Keratinocyte (primary cell): Measurements from ENCODE around the gene GPBAR1. TPM values are rescaled to one million over a fixed set of nuclear protein-coding genes. Genes with fewer than 3 reads are reported as not detected.

Source experiments
- DNase-seq: peaks from one replicate; pipeline ENCODE4 v3.0.0-alpha.2; 2011; ENCODE audit warnings: low read depth, missing footprints, low spot score
- FAIRE-seq: peaks from 2 replicates; lab custom pipeline; 2011; peaks lifted over from hg19 to GRCh38; lab: Jason Lieb, UNC
- H2AFZ ChIP-seq: 2 replicates; pipeline ENCODE4 v1.6.0; 2012; ENCODE audit warnings: low read length, control low read depth, inconsistent platforms; ENCODE audit not compliant: control insufficient read depth
- H3K27ac ChIP-seq: 2 replicates; pipeline ENCODE4 v1.5.1; 2011; ENCODE audit warnings: low read length; ENCODE audit not compliant: control insufficient read depth, insufficient read depth
- H3K27me3 ChIP-seq: 3 replicates; pipeline ENCODE4 v1.6.0; 2011; ENCODE audit warnings: low read length; ENCODE audit not compliant: control insufficient read depth, insufficient read depth; ENCODE audit errors: extremely low read depth
- H3K36me3 ChIP-seq, 2 experiments: 2 replicates in 1 of 2; 3 replicates in 1 of 2; pipeline ENCODE4 v1.5.1; 2011; ENCODE audit warnings: low read length in 2 of 2, mild to moderate bottlenecking in 1 of 2; ENCODE audit not compliant: control insufficient read depth in 2 of 2, insufficient read depth in 2 of 2; ENCODE audit errors: extremely low read depth in 1 of 2
- H3K4me1 ChIP-seq: 3 replicates; pipeline ENCODE4 v1.5.1; 2011; ENCODE audit warnings: low read length; ENCODE audit not compliant: control insufficient read depth, insufficient read depth; ENCODE audit errors: extremely low read depth
- H3K4me2 ChIP-seq: 3 replicates; pipeline ENCODE4 v1.6.0; 2011; ENCODE audit warnings: low read depth, low read length; ENCODE audit not compliant: control insufficient read depth, insufficient read depth; ENCODE audit errors: extremely low read depth
- H3K4me3 ChIP-seq, 3 experiments: fragments of 200-600 bp in 1 of 3; sonication (generic) in 1 of 3; 2 replicates in 2 of 3; 3 replicates in 1 of 3; pipeline ENCODE4 v1.5.1; 2011 to 2016; ENCODE audit warnings: low read length in 3 of 3, mild to moderate bottlenecking in 3 of 3, control low read depth in 2 of 3, inconsistent platforms in 1 of 3, low read depth in 1 of 3, mixed read lengths in 1 of 3, mixed run types in 1 of 3, moderate library complexity in 1 of 3; ENCODE audit not compliant: control insufficient read depth in 2 of 3, insufficient read depth in 2 of 3; ENCODE audit errors: extremely low read depth in 1 of 3
- H3K79me2 ChIP-seq: 2 replicates; pipeline ENCODE4 v1.6.0; 2012; ENCODE audit warnings: low read length; ENCODE audit not compliant: control insufficient read depth, insufficient read depth
- H3K9ac ChIP-seq: 3 replicates; pipeline ENCODE4 v1.6.0; 2011; ENCODE audit warnings: low read length; ENCODE audit not compliant: control insufficient read depth, insufficient read depth; ENCODE audit errors: extremely low read depth
- H3K9me1 ChIP-seq: 3 replicates; pipeline ENCODE4 v1.6.0; 2011; ENCODE audit warnings: low read length; ENCODE audit not compliant: control insufficient read depth, insufficient read depth; ENCODE audit errors: extremely low read depth
- H3K9me3 ChIP-seq: 2 replicates; pipeline ENCODE4 v1.5.1; 2012; ENCODE audit warnings: low read depth, low read length; ENCODE audit not compliant: control insufficient read depth
- H4K20me1 ChIP-seq: 3 replicates; pipeline ENCODE4 v1.6.0; 2011; ENCODE audit warnings: low read length; ENCODE audit not compliant: control insufficient read depth, insufficient read depth; ENCODE audit errors: extremely low read depth
- EZH2 ChIP-seq: IDR thresholded peaks from one replicate; pipeline ENCODE4 v1.6.1; 2012; ENCODE audit warnings: inconsistent platforms, mild to moderate bottlenecking, low read length, moderate library complexity
- dilution Hi-C: fragments of 300-500 bp; cut with MboI; formaldehyde crosslinking; loops from one replicate; pipeline ENCODE4 v1.7.0; 2020; ENCODE audit warnings: low sequenced_read_pairs; ENCODE audit not compliant: extremely low pct_ligation_motif_present
- polyA plus RNA-seq, 5 experiments: library from polyadenylated mRNA; depleted of rRNA in 3 of 5; stranded (reverse) in 3 of 5; stranded (forward) in 1 of 5; unstranded in 1 of 5; fragments of >200 nt; gene quantifications; 1 replicate in 1 of 5; 2 replicates in 3 of 5; 3 replicates in 1 of 5; pipeline versions ENCODE4 v1.2.1 to v1.2.3, GENCODE V29; 2011 to 2012; ENCODE audit warnings: missing spikeins in 2 of 5, low read depth in 1 of 5, low replicate concordance in 1 of 5
- TF ChIP-seq, protein P1 (sequence below), 3 experiments: IDR thresholded peaks in 1 of 3; conservative IDR thresholded peaks in 1 of 3; optimal IDR thresholded peaks in 1 of 3; 2 replicates in 2 of 3; 3 replicates in 1 of 3; pipeline versions ENCODE3 to v1.5.1; 2011; ENCODE audit warnings: low read length in 3 of 3, mild to moderate bottlenecking in 3 of 3, moderate library complexity in 2 of 3, control low read depth in 1 of 3, inconsistent platforms in 1 of 3; ENCODE audit not compliant: insufficient read depth in 2 of 3; ENCODE audit errors: extremely low read depth in 1 of 3

Gene GPBAR1
- polyA plus RNA-seq, 1 donor (not counting 4 experiments of a cell fraction or from before 2014, with no cell fraction given): 0.12 TPM

- Histone ChIP-seq H3K9me1 (no peaks in the 10 kb centered on the region), H3K27me3 (no peaks in the 10 kb centered on the region), H3K9ac (no peak overlapping the region), H3K9me3 (no peaks in the 10 kb centered on the region), H4K20me1 (peaks cover 23% of the 10 kb centered on the region), H3K4me1 (peaks cover 31% of the 10 kb centered on the region), H2AFZ (no peak overlapping the region), H3K27ac (no peak overlapping the region), H3K4me2 (no peak overlapping the region), H3K4me3 (no peak overlapping the region), H3K36me3 (peaks cover 33 to 42% of the 10 kb centered on the region in 2 experiments), H3K79me2 (peaks cover 66% of the 10 kb centered on the region)
- FAIRE-seq (no peak), DNase-seq (no peak)
- dilution Hi-C loops: no loop called here
- TF ChIP-seq, protein P1, sequence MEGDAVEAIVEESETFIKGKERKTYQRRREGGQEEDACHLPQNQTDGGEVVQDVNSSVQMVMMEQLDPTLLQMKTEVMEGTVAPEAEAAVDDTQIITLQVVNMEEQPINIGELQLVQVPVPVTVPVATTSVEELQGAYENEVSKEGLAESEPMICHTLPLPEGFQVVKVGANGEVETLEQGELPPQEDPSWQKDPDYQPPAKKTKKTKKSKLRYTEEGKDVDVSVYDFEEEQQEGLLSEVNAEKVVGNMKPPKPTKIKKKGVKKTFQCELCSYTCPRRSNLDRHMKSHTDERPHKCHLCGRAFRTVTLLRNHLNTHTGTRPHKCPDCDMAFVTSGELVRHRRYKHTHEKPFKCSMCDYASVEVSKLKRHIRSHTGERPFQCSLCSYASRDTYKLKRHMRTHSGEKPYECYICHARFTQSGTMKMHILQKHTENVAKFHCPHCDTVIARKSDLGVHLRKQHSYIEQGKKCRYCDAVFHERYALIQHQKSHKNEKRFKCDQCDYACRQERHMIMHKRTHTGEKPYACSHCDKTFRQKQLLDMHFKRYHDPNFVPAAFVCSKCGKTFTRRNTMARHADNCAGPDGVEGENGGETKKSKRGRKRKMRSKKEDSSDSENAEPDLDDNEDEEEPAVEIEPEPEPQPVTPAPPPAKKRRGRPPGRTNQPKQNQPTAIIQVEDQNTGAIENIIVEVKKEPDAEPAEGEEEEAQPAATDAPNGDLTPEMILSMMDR (optimal IDR thresholded peaks at IDR 0.05 in 1 of 3, IDR thresholded peaks at IDR 0.05 in 1 of 3, conservative IDR thresholded peaks at IDR 0.05 in 1 of 3; ENCODE audit: extremely low read depth in 1 of 3, insufficient read depth in 2 of 3, low read length in 3 of 3): peak in 1 of 3 experiments; percentile 38
- no peak for TF ChIP-seq EZH2
Measured at GRCh38 chr2:218230882-218231281, 29.9 kb upstream of the GPBAR1 start.

DNA sequence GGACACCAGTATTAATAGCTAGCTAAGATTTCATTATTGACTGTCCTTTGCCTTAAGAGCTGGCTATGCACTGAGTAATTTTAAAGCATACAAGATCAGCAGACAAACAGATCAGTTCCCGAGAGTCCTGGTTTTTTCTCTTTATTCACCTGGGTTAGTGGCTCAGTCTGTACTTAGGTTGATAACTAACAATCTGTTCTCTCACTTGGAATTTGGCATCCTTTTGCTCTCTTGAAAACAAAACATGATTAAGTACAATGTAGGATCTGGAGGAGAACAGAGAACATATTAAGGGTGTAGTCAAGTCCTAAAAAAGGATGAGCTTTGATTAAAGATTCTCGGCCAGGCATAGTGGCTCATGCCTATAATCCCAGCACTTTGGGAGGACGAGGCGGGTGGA, 27.3 kb upstream of the GPBAR1 start:
- peaks cover 60% of the 10 kb centered on the region for H3K79me2 ChIP-seq

More for the DNA sequence above, 27.3 kb upstream of the GPBAR1 start:
- Histone ChIP-seq H3K4me2 (no peak overlapping the region), H3K36me3 (peaks cover 31 to 55% of the 10 kb centered on the region in 2 experiments), H3K4me3 (no peak overlapping the region), H2AFZ (no peak overlapping the region), H3K9me3 (no peaks in the 10 kb centered on the region), H3K27me3 (no peaks in the 10 kb centered on the region), H3K9ac (no peak overlapping the region), H3K9me1 (no peaks in the 10 kb centered on the region), H4K20me1 (peaks cover 23% of the 10 kb centered on the region), H3K27ac (no peak overlapping the region), H3K4me1 (peaks cover 20% of the 10 kb centered on the region)
- dilution Hi-C loops: no loop called here
- no peak for FAIRE-seq
- no peak for TF ChIP-seq EZH2
- TF ChIP-seq, protein P1 (optimal IDR thresholded peaks at IDR 0.05 in 1 of 3, IDR thresholded peaks at IDR 0.05 in 1 of 3, conservative IDR thresholded peaks at IDR 0.05 in 1 of 3; ENCODE audit: extremely low read depth in 1 of 3, insufficient read depth in 2 of 3, low read length in 3 of 3): no peak
- DNase-seq: no peak
